GM13976 (cell line): ENCODE measurements around the gene WDR35.

Experiments
- DNase-seq: peaks from one replicate; pipeline ENCODE4 v3.0.0; 2012; ENCODE audit warnings: low spot score
- in situ Hi-C: fragments of 300-500 bp; cut with MboI; formaldehyde crosslinking; loops from one replicate; pipeline ENCODE4 v1.12.0; 2022; ENCODE audit warnings: low sequenced_read_pairs, mixed read lengths, inconsistent platforms; ENCODE audit not compliant: unreplicated experiment
- TF ChIP-seq, protein P1 (sequence below): IDR thresholded peaks from 2 replicates; pipeline ENCODE4 v1.5.1; 2012; ENCODE audit warnings: borderline replicate concordance, mild to moderate bottlenecking; ENCODE audit not compliant: insufficient read depth; ENCODE audit errors: extremely low read depth, missing control alignments, control extremely low read depth

The WDR35 gene

DNA sequence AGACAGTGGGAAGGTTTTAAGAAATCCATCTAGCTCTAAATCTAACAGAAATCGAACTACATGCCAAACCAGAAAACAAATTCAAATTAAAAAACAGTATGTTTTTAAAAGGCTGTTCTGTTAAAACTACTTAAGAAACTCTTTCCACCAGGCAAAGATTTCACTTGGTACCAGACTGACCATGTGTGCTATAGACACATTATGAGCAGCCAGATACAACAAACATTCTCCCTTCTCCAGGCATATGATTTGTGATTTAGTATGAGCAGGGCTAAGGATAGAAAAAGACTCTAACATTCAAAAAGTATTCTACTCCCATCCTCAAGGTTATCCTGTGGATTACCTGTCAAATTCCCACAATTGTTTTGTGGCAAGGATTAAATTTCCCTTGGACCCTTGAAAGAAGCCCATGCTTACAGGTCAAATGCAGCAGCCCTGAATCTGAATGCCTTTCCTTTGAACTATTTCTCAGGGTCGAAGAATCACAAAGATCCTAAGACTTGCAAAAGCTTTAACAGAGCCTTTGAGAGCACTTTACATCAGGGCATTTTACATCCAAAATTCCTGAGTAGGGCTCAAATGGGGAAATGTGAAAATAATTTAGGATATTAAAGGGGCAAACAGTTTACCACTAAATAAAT lies 45.6 kb downstream of the WDR35 start:
- TF ChIP-seq, protein P1, sequence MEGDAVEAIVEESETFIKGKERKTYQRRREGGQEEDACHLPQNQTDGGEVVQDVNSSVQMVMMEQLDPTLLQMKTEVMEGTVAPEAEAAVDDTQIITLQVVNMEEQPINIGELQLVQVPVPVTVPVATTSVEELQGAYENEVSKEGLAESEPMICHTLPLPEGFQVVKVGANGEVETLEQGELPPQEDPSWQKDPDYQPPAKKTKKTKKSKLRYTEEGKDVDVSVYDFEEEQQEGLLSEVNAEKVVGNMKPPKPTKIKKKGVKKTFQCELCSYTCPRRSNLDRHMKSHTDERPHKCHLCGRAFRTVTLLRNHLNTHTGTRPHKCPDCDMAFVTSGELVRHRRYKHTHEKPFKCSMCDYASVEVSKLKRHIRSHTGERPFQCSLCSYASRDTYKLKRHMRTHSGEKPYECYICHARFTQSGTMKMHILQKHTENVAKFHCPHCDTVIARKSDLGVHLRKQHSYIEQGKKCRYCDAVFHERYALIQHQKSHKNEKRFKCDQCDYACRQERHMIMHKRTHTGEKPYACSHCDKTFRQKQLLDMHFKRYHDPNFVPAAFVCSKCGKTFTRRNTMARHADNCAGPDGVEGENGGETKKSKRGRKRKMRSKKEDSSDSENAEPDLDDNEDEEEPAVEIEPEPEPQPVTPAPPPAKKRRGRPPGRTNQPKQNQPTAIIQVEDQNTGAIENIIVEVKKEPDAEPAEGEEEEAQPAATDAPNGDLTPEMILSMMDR = no peak
- in situ Hi-C loops = no loop called here
- DNase-seq = no peak

DNA sequence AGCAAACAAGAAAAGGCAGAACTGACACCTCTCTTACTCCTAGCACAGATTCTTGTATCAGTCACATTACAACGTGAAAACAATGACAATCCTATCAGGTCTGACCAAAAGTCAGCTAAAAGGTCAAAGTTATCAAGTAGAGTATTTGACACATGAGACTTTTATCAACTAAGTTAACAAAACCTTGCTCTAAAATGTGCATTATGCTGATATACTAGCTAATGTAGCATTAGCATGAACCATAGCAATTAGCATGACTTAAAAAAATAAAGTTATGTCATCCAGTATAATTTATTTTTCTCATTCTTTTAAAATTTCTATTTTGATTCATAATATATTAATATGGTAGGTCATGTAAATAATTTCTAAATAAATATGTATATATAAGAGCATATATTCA lies 46.7 kb downstream of the WDR35 start:
- TF ChIP-seq, protein P1 = no peak
- DNase-seq = no peak
- in situ Hi-C loops = no loop called here

DNA sequence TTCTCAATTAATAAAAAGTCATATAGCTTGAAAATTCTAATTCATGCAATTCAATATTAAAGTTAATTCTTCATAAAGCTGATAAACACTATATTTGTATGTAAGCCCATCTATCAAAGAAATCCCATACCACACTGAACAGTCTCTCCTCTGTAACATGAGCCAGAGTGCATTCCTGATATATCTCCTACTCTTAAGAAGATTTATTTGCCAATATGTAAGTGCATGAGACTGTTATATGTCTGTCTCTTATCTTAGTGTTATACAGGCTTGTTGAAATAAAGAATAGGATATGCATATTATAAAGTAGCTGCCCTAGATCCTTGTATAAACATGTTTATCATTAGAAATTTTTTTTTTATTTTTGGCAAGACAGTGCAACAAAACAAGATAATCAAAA lies 47.7 kb downstream of the WDR35 start:
- TF ChIP-seq, protein P1 = no peak
- in situ Hi-C loops = no loop called here

DNA sequence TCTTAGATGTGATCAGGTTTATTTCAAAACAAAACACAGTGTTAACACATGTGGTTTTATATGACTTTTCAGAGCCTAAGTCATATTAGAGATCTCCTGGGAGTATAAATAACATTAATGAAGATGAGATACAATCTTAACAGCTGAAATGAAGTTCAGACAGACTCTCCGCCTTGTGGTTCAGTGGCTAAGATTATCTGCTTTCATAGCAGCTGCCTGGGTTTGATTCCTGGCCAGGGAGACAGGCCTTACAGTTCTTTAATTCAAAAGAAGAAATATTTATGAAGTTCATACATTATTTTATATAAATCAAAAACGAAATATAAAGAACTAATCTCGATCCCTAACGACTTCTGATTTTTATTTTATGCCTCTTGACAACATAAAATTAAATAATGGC lies 52.9 kb downstream of the WDR35 start:
- DNase-seq = no peak
- in situ Hi-C loops = no loop called here
- TF ChIP-seq, protein P1 = no peak

More for the DNA sequence above, 47.7 kb downstream of the WDR35 start:
- no peak for DNase-seq

DNA sequence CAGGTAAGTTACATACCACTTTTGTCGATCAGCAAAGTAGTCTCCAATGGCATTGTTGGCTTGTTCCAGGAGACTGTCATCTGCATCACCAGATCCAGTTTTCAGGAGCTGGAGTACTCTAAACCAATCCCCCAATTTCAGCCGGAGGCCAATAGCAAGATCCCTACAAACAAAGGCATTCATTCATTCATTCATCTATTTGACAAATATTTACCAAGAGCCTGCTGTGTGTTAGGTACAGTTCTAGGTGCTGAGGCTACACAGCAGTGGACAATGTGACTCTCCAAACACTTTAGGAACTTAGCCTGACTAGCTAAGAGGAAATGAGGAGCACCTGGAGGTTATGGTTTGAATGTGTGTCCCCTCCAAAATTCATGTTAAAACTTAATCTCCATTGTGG lies 53.7 kb downstream of the WDR35 start:
- no peak for DNase-seq
- TF ChIP-seq, protein P1 = no peak
- in situ Hi-C loops = no loop called here

DNA sequence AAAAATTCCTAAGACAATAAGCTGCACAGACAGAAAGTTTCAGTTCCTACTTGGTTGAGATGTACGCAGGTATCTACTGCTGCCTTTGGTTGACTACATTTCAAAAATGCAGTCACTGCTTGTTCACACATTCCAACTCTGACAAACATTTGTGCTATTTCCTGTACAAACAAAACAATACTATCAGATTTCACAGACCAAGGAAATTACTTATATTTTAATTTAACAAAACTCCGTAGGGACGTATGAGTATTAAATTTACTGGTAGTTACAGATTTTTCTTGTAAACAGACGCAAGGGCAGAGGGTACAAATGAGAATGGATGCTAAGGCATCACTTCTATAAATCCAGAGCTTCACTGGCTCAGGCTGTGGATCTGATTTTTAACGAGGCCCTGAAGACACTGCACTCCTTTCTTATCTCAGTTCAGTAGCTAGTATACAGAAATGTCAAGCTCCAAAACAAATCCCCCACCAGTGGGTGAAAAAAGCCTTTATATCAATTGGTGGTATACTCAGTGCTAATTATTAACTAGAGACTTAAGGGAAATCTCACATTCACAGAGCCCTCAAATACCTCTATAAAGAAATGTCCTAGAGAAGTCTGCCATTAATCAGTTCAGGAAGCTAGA lies 56.4 kb downstream of the WDR35 start:
- in situ Hi-C loops = no loop called here
- TF ChIP-seq, protein P1 = no peak
- DNase-seq = peak; percentile 23
